GM12874 (cell line): ENCODE results near the gene HTR3C.

Experiments
- TF ChIP-seq, protein P1 (sequence below): IDR thresholded peaks from 2 replicates; pipeline ENCODE4 v1.5.1; 2011; ENCODE audit warnings: low read depth, mild to moderate bottlenecking, control low read depth, low read length, moderate library complexity; ENCODE audit not compliant: insufficient read depth

Gene HTR3C

GRCh38 chr3:184045995-184046394 lies 6.9 kb upstream of the HTR3C start:
- TF ChIP-seq, protein P1, sequence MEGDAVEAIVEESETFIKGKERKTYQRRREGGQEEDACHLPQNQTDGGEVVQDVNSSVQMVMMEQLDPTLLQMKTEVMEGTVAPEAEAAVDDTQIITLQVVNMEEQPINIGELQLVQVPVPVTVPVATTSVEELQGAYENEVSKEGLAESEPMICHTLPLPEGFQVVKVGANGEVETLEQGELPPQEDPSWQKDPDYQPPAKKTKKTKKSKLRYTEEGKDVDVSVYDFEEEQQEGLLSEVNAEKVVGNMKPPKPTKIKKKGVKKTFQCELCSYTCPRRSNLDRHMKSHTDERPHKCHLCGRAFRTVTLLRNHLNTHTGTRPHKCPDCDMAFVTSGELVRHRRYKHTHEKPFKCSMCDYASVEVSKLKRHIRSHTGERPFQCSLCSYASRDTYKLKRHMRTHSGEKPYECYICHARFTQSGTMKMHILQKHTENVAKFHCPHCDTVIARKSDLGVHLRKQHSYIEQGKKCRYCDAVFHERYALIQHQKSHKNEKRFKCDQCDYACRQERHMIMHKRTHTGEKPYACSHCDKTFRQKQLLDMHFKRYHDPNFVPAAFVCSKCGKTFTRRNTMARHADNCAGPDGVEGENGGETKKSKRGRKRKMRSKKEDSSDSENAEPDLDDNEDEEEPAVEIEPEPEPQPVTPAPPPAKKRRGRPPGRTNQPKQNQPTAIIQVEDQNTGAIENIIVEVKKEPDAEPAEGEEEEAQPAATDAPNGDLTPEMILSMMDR = no peak

- TF ChIP-seq, protein P1 = no peak
These were observed 2.5 kb upstream of the HTR3C start for GRCh38 chr3:184050217-184050847.

GRCh38 chr3:184058029-184058428 lies 5.2 kb downstream of the HTR3C start:
- TF ChIP-seq, protein P1 = no peak

- TF ChIP-seq, protein P1 = no peak
These were observed 6.6 kb downstream of the HTR3C start for GRCh38 chr3:184059424-184059823.

DNA sequence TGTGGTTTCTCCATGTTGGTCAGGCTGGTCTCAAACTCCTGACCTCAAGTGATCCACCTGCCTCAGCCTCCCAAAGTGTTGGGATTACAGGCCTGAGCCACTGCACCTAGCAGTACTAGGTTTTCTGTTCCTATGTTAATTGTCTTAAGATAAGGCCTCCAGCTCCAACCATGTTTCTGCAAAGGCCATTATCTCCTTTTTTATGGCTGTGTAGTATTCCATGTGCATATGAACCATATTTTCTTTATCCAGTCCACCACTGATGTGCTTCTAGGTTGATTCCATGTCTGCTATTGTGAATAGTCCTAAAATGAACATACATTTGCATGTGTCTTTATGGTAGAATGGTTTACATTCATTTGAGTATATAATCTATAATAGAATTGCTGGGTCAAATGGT lies 9.8 kb downstream of the HTR3C start:
- TF ChIP-seq, protein P1 = no peak

DNA sequence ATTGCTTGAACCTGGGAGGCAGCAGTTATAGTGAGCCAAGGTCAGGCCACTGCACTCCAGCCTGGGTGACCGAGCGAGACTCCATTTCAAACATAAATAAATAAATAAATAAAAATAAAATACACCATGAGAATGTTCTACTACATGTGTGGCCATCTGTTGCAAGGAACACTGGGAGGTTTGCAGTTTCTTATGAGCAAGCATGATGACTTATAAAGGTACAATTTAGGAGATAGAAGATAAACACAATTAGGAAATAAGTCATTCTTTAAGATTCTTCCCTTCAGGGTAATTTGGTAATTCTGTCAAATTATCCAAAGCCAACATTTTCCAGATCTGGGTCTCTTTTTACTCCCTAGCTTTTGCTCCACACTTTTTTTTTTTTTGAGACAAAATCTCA lies 13.4 kb downstream of the HTR3C start:
- TF ChIP-seq, protein P1 = no peak

- TF ChIP-seq, protein P1 = no peak
These were observed 14.8 kb downstream of the HTR3C start for GRCh38 chr3:184067573-184068055.
